ENCODE data around the gene SFXN2.

Gene SFXN2

GRCh38 chr10:102726274-102726673 is 11.8 kb downstream of the SFXN2 start:
- CTCF ChIA-PET, result interaction anchor here (1.0 to 2.1 kb wide), 6 partner anchors 8 to 192 kb away, joined by 4 to 8 read pairs (median 5); partner anchors contain the start of genes ARL3, CNNM2 and SFXN2
- DNase-seq (ENCODE audit: extremely low spot score), result no peak
- POLR2A ChIA-PET, result no interaction called here

GRCh38 chr10:102727037-102727818 is 12.8 kb downstream of the SFXN2 start:
- ChIA-PET CTCF (interaction anchor here (0.7 to 2.1 kb wide), 10 partner anchors 8 to 191 kb away, joined by 3 to 8 read pairs (median 4); partner anchors contain the start of genes ARL3, CNNM2 and SFXN2), POLR2A (no interaction called here)
- DNase-seq (ENCODE audit: extremely low spot score), result no peak
- TF ChIP-seq CTCF (IDR thresholded peaks at IDR 0.05; ENCODE audit: control extremely low read depth, extremely low read depth, low read depth, missing control alignments), result no peak

More at GRCh38 chr10:102726274-102726673, 11.8 kb downstream of the SFXN2 start:
- no peak for TF ChIP-seq CTCF (IDR thresholded peaks at IDR 0.05; ENCODE audit: control extremely low read depth, extremely low read depth, low read depth, missing control alignments)

DNA sequence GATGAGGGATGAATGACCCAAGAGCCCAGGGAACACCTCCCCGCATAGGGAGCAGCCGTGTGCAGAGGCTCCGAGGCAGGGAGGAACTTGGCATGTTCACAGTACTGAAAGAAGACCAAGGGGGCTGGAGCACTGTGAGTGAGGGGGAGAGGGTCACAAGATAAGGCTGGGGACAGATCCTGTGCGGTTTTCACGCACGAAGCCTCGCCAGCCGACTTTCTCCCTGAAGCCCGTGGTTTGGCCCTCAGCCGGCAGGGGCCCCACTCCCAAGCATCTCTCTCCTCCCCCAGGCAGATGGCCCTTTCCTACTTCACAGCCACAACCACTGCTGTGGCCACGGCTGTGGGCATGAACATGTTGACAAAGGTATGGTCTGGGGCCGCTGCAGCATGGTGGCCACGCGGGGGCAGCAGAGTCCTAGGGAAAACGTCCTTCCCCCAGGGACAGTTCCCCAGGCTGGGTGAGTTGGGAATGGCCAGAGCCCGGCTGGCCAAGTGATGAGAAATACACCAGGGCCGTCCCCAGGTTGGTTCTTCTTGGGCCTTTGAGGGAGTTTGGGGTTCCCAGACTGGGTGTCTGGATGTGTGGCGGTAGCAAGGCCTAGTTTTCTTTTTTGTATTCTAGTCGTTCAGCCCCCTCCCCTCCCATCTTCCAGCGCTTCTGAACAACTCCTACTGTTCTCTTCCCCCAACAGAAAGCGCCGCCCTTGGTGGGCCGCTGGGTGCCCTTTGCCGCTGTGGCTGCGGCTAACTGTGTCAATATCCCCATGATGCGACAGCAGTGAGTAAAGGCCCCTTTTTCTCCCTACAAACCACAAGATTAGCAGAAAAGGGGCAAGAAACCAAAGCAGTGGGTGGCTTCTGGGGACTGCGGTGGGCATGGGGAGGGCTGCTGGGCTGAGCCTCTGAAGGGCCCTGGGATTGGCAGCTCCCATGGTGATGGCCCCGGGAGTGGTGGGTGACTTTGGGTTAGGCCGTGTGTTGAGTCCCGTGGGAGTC is 14.9 kb downstream of the SFXN2 start:
- ChIA-PET POLR2A (no interaction called here), CTCF (interaction anchor here (0.8 to 4.1 kb wide), 6 partner anchors 9 to 188 kb away, joined by 3 to 22 read pairs (median 7); partner anchors contain the start of gene CYP17A1)
- TF ChIP-seq CTCF (IDR thresholded peaks at IDR 0.05; ENCODE audit: control extremely low read depth, extremely low read depth, low read depth, missing control alignments), result peak; percentile 94
- DNase-seq (ENCODE audit: extremely low spot score), result peak; percentile 77

DNA sequence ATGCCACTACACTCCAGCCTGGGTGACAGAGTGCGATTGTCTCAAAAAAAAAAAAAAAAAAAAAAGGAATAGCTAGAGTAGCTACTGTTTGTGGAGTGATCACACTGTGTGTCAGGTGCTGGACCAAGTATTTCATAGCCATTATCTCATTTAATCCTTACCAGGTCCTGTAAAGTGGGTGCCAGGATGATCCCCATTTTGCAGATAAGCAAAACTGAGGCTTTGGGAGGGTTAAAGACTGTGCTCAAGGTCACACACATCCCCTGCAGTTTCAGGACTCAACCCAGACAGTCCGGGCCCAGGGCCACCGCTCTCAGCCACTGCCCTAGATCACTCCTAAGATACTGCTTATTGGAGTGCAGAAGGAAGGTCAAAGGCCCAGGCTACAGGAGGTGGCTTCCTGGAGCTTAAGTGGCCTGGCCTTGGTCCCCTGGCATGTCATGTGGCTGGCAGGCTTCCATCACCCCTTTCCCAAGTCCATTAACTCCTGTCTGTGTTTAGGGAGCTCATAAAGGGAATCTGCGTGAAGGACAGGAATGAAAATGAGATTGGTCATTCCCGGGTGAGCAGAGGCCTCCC is 16.9 kb downstream of the SFXN2 start:
- CTCF ChIA-PET, result interaction anchor here (2.3 to 4.1 kb wide), 4 partner anchors 8 to 170 kb away, joined by 10 to 22 read pairs (median 12); partner anchors contain the start of genes ARL3 and SFXN2
- TF ChIP-seq CTCF (IDR thresholded peaks at IDR 0.05; ENCODE audit: control extremely low read depth, extremely low read depth, low read depth, missing control alignments), result no peak
- no peak for DNase-seq (ENCODE audit: extremely low spot score)
- POLR2A ChIA-PET, result no interaction called here

DNA sequence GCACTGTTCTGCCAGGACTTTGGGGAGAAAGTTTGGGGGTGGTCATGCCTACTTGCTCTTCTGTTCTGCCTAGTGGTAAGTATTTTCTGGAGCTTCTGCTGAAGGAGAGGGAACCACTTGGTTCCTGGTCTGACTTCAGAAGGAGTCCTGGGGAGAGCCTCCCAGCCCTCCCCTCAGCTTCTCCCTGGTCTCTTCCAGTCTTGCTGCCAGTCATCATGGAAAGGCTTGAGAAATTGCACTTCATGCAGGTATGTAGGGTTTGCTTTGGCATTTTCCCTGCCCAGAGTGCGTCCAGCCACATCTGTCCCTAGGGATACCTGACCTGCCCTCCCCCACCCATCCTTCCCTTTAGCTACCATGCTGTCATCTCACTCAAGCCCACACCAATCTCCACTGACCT is 18.2 kb downstream of the SFXN2 start:
- no peak for DNase-seq (ENCODE audit: extremely low spot score)
- ChIA-PET POLR2A (interaction anchor here (0.6 kb wide), 1 partner anchor 246 kb away, joined by 3 read pairs; no protein-coding TSS in a partner anchor), CTCF (interaction anchor here (1.4 to 4.1 kb wide), 4 partner anchors 10 to 169 kb away, joined by 4 to 22 read pairs (median 8); partner anchors contain the start of genes ARL3 and SFXN2)
- TF ChIP-seq CTCF (IDR thresholded peaks at IDR 0.05; ENCODE audit: control extremely low read depth, extremely low read depth, low read depth, missing control alignments), result no peak
